Hypothalamus (tissue), 51 donors: ENCODE data around the gene SCTR.
A peak's percentile ranks its signal among the peaks of the same experiment; 100 is the strongest.

Experiments
- DNase-seq, 51 donors: peaks; one replicate each; lab custom pipeline; 2025; lab: John Stamatoyannopoulos, UW

The SCTR gene

DNA sequence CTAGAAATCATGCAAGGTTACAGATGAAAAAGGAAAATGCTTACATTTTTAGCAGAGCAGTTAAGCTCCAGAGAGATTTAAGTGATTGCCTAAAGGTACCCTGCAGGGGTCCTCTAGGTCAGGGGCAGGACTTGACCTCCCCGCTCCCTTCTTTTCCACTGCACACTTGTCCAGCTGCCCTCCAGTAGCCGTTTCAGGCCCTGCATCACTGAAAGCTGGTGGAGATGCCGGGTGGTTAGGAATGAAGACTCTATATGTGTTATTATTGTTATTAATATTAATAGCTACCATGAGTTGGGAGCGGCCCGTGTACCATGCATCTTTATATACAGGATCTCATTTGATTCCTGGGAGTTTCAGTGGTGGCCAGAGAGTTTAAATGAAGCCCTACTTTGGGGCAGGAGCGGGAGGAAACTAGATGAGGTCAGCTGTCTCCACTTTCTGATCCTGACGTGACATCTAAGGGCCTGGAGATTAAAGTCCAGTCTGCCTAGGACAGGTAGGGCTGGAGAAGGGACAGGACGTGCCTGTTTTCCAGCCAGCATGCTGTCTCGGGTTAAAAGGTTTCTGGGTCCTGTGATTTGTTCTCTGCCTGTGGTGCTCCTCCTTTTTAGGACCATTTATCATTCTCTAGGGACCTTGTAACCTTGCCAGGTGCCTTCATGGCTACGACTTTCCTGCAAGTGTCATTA, 90.5 kb downstream of the SCTR start:
- no peak for DNase-seq

GRCh38 chr2:119432851-119433522, 91.3 kb downstream of the SCTR start:
- no peak for DNase-seq

DNA sequence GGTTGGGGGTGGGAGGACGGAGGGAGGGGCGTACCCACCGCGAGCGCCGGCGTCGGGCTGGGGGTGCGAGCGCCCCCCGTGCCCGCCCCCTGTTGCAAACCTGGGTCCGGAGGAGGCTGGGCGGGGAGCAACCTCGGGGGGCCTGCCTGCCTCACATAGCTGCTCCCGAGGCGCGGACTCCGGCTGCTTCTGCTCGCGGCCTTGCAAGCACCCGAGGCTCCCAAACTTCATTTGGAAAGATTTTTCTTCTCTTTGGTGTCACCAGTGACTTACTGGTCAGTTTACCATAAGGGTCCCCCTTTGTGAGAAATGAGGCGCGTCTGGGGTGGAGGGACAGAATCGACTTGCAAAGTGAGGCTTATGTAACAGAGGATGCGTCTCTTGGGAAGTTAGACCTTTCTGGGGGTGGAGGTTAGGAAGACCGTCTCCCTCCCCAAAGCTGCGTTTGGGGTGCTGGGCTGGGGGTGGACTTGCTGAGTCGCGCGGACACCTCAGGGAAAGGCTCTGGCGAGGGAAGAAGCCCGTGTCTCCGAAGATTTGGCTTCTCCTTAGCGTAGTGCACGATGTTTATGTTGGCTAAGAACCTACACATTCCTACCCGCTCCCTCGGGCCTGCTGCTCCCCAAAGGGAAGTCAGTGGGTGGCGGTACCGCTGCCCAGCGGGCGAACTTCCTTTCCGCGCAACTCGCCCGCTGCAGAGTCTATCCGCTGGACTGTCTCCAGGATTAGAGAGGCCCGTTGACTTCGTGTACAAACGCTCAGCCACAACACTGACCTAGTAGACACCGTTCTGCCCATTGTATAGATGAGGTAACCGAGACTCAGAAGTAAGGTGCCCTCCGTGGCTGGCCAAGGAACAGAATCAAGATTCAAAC, 92.1 kb downstream of the SCTR start:
- DNase-seq = peak in 2 of 51 donors; percentile 10 to 12

DNA sequence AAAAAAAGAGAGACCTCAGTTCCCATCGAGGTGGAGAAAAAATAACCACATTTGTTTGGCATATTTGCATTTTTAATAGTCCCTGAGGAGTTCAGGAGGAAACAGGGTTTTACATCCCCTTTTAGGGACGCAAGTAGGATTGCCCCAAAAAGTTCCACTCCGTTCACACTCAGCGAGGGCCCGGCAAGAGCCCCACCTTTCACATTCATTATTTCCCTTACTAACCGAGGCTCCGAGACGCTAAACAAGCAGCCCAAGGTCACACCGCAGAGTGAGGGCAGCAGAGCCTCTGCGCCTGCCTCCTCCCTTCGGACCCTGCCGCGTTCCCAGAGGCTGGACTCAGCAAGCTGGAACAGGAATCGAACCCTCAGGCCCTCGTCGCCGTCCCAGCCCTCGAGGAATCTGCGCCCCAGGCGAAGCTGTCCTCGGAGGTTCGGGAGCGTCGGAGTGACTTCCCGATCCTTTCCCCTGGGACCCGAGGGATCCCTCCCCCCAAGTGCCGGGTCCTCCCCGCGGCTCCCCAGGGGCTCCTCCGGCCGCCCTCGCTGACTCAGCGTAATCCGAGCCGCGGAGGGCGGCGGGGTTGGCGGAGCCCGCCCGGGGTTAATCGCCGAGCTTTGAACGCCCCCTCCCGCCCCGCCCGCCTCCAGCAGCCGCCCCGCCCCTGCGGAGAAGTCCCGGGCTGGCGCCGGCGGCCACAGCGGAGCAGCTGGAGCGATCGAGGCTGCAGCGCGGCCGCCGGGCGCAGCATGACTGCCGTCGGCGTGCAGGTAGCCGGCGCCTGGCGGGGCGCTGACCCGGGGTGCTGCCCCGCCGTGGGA, 92.9 kb downstream of the SCTR start, which contains the start of gene TMEM37:
Gene TMEM37, plus strand, starts transcription at position 700 of the 821 bp plus-strand sequence. Its CDS starts 50 bp downstream, at position 750.
- DNase-seq = peak in 11 of 51 donors; percentile 3 to 44 (median 20)

GRCh38 chr2:119430023-119430498, 94.2 kb downstream of the SCTR start:
- no peak for DNase-seq

DNA sequence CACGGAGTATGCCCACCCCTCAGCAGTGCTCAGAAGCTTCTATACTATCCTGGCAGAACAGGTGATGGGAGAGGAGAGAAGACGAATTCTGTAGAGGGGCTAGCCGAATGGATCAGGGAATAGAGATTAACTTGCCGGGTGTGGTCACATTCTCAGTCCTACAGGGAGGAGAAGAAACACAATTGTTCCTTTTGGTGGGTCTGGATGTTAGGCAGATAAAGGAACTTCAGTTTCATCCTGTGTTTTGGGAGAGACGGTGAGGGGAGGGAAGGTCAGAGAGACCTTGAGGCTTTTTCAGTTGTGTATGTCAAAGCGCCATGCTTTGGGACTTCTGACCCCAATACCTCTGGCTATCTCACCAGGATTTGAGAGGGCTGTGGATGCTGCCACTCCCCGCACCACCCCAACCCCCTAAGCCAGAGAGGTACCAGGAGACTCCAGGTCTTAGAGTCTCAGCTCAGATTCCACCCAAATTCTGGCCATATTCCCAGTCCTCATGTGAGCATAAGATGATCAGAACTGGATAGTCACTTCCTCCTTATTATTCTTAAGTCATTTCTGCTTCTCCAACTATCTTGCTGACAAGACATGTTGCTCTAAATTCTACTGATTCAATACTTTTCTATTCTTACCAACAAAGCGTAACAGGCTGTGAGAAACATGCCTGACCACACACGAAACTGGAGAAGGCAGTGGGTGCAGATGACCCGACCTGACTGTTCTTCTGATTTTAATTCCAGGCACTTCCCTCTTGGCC, 94.9 kb downstream of the SCTR start:
- no peak for DNase-seq

GRCh38 chr2:119428488-119429224, 95.6 kb downstream of the SCTR start:
- DNase-seq = no peak

- no peak for DNase-seq
Observed at GRCh38 chr2:119427756-119428155, 96.5 kb downstream of the SCTR start.

DNA sequence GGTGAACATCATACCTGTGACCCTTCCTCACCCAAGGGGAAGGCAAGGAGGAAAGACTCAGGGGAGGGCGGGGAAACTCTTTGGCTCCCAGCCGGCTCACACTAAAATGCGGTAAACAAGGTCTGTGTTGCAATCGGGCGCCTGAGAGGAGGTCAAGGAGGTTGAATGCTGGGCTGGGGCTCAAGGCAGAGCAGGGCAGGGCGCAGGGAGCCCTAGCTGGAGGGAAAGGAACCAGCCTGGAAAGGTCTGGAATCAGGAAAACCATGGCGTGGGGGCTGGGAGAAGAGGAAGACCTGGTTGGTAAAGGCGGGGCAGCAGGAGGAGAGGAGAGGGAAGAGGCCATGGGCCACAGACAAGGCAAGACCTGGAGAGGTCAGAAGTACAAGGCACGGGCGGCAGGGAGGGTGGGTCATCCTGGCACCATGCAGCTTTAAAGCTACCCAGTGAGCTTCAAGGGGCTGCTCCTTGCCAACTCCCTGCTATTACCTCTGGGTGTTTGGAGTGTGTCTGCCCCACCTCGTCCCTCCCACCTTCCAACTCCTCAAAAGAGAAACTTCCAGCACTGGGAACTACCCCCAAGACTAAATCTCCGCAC, 97.4 kb downstream of the SCTR start:
- no peak for DNase-seq

DNA sequence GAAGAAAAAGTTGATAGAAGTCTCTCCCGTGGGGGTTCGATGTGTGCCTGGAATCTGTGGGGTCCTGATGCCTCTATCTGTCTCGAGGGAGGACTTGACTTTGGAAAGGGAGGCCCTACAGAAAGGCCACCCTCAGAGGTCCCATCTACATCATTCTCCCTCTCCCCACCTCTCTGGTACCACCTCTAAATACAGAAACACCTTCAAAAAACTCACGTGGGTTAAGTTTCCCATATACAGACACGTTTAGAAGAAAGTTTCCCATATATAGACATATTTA, 97.9 kb downstream of the SCTR start:
- no peak for DNase-seq

- no peak for DNase-seq
Observed at GRCh38 chr2:119425620-119426395, 98.5 kb downstream of the SCTR start.

DNA sequence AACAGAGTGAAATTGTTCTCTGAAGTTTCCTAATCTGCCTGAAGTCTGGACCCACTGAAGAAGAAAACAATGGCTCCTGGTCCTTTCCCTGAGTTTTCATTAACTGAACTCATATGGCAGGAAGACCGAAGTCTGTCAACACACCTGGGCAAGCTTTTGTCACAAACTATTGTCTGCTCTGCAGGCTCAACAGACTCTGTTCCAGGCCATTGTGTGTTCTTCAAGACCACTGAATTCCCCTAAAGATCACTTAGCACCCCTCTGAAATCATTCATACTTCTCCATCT, 99.2 kb downstream of the SCTR start:
- no peak for DNase-seq

DNA sequence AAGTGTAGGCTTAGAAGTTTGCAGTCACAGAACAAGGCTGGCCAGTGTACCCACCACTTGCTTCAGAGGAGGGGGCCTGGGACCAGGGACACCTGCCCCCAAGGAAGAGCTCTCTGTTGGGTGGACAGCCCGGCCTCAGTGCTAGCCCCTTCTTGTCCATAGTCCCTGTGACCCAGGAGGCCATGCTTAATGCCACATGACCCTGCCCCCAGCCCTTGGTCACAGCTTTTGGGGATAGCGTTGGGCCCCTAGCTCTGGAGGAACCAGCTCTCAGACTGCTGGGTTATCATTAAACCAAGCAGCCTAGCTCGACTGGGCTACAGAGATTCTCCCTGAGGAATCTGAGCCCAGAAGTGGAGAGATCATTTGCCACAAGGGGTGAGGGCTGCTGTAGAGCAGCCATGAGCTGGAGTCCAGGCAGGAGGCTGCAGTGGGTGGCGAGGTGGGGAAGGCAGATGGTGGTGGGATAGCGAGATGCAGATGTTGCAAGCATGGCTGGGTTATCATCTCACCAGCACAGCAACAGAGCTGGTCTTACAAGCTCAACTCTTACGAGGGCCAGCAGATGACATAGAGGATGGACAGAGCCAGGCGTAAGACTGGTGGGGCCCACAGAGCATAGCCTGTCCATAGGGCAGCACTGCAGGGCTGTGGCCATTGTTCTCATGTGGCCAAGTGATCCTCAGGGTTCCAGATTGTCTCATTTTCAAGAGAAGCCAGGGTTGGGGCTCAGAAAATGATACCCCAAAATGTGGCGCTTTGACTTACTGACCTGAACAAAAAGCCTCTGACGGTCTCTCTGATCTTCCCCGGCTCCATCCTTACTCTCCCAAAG, 99.8 kb downstream of the SCTR start:
- no peak for DNase-seq

GRCh38 chr2:119423811-119424210, 100.5 kb downstream of the SCTR start:
- DNase-seq = no peak

DNA sequence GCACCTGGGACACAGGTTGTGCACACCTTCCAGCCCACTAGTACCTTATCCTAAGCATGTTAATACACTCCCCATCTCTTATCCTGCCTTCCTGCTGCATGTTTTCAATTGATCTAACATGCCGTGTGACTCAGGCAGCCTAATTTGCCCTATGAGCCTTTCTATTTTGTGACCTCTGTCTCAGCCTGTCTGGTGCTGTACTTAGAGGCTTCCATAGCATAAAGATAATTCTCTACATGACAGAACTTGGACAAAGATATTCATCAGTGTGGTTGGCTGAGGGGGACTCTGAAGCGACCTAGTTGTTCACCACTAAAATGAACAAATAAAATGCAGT, 101.2 kb downstream of the SCTR start:
- no peak for DNase-seq

- no peak for DNase-seq
Observed at GRCh38 chr2:119422360-119423107, 101.7 kb downstream of the SCTR start.

DNA sequence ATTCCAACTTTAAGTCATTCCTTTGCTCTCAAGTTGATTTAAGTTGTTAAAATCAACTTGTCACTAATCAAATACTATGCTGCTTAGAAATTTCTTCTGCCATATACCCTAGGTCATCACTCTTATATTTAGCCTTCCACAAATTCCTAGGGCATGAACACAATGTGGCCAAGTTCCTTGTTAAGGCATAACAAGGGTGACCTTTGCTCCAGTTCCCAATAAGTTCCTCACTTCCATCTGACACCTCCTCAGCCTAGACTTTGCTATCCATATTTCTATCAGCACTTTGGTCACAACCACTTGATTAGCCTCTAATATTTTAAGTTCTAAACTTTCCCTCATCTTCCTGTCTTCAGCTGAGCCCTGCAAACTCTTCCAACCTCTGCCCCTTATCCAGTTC, 102.5 kb downstream of the SCTR start:
- no peak for DNase-seq
